Measurements from ENCODE around the gene IFRD1.
"Not testable (repeated sequence)": the region's sequence is repeated elsewhere in the genome, so short reads cannot be mapped to it uniquely, and the experiment has no call there.

Gene IFRD1

GRCh38 chr7:112510001-112510742 is 59.9 kb downstream of the IFRD1 start:
- peak overlapping the region; percentile 77 for H3K4me2 ChIP-seq (ENCODE audit: low read length)
- peak overlapping the region; percentile 47 for H3K4me3 ChIP-seq (ENCODE audit: low read length)

GRCh38 chr7:112510743-112511110 is 60.5 kb downstream of the IFRD1 start:
- no peak overlapping the region for H3K9ac ChIP-seq (ENCODE audit: low read depth, low read length)
- no peaks in the 10 kb centered on the region for H3K36me3 ChIP-seq (ENCODE audit: insufficient read depth, low read length)
- peak overlapping the region; percentile 47 for H3K4me3 ChIP-seq (ENCODE audit: low read length)
- no peaks in the 10 kb centered on the region for H3K27me3 ChIP-seq (ENCODE audit: control insufficient read depth, insufficient read depth, low read length)
- no peaks in the 10 kb centered on the region for H3K9me3 ChIP-seq (replicated peaks; ENCODE audit: low read length)
- H3K4me2 ChIP-seq (ENCODE audit: low read length), result peak overlapping the region; percentile 77
- peaks cover 20% of the 10 kb centered on the region for H3K4me1 ChIP-seq (ENCODE audit: control insufficient read depth, insufficient read depth, low read length)

More at GRCh38 chr7:112510001-112510742, 59.9 kb downstream of the IFRD1 start:
- no peaks in the 10 kb centered on the region for H3K27me3 ChIP-seq (ENCODE audit: control insufficient read depth, insufficient read depth, low read length)
- no peaks in the 10 kb centered on the region for H3K9me3 ChIP-seq (replicated peaks; ENCODE audit: low read length)
- H3K4me1 ChIP-seq (ENCODE audit: control insufficient read depth, insufficient read depth, low read length), result peaks cover 20% of the 10 kb centered on the region
- H3K9ac ChIP-seq (ENCODE audit: low read depth, low read length), result no peak overlapping the region
- no peaks in the 10 kb centered on the region for H3K36me3 ChIP-seq (ENCODE audit: insufficient read depth, low read length)

GRCh38 chr7:112511451-112512202 is 61.4 kb downstream of the IFRD1 start:
- peaks cover 20% of the 10 kb centered on the region for H3K4me1 ChIP-seq (ENCODE audit: control insufficient read depth, insufficient read depth, low read length)
- no peak overlapping the region for H3K4me2 ChIP-seq (ENCODE audit: low read length)
- H3K9ac ChIP-seq (ENCODE audit: low read depth, low read length), result no peak overlapping the region
- H3K27me3 ChIP-seq (ENCODE audit: control insufficient read depth, insufficient read depth, low read length), result no peaks in the 10 kb centered on the region
- no peaks in the 10 kb centered on the region for H3K9me3 ChIP-seq (replicated peaks; ENCODE audit: low read length)
- no peak overlapping the region for H3K4me3 ChIP-seq (ENCODE audit: low read length)
- H3K36me3 ChIP-seq (ENCODE audit: insufficient read depth, low read length), result no peaks in the 10 kb centered on the region

GRCh38 chr7:112512451-112513210 is 62.4 kb downstream of the IFRD1 start:
- peaks cover 3% of the 10 kb centered on the region for H3K27me3 ChIP-seq (ENCODE audit: control insufficient read depth, insufficient read depth, low read length)
- H3K4me1 ChIP-seq (ENCODE audit: control insufficient read depth, insufficient read depth, low read length), result peaks cover 20% of the 10 kb centered on the region
- no peak overlapping the region for H3K4me3 ChIP-seq (ENCODE audit: low read length)
- H3K4me2 ChIP-seq (ENCODE audit: low read length), result no peak overlapping the region
- no peaks in the 10 kb centered on the region for H3K9me3 ChIP-seq (replicated peaks; ENCODE audit: low read length)
- no peaks in the 10 kb centered on the region for H3K36me3 ChIP-seq (ENCODE audit: insufficient read depth, low read length)
- no peak overlapping the region for H3K9ac ChIP-seq (ENCODE audit: low read depth, low read length)

GRCh38 chr7:112515989-112516388 is 65.7 kb downstream of the IFRD1 start:
- Histone ChIP-seq H3K4me1 (ENCODE audit: control insufficient read depth, insufficient read depth, low read length) (peaks cover 4% of the 10 kb centered on the region), H3K9me3 (replicated peaks; ENCODE audit: low read length) (no peaks in the 10 kb centered on the region), H3K4me3 (ENCODE audit: low read length) (no peak overlapping the region), H3K4me2 (ENCODE audit: low read length) (no peak overlapping the region), H3K9ac (ENCODE audit: low read depth, low read length) (no peak overlapping the region), H3K27me3 (ENCODE audit: control insufficient read depth, insufficient read depth, low read length) (peaks cover 4% of the 10 kb centered on the region), H3K36me3 (ENCODE audit: insufficient read depth, low read length) (no peaks in the 10 kb centered on the region)

GRCh38 chr7:112516418-112516817 is 66.2 kb downstream of the IFRD1 start:
- H3K36me3 ChIP-seq (ENCODE audit: insufficient read depth, low read length); H3K27me3 ChIP-seq (ENCODE audit: control insufficient read depth, insufficient read depth, low read length); H3K4me1 ChIP-seq (ENCODE audit: control insufficient read depth, insufficient read depth, low read length); H3K4me3 ChIP-seq (ENCODE audit: low read length); H3K9ac ChIP-seq (ENCODE audit: low read depth, low read length); H3K4me2 ChIP-seq (ENCODE audit: low read length); H3K9me3 ChIP-seq (replicated peaks; ENCODE audit: low read length): not testable (repeated sequence)

GRCh38 chr7:112517487-112517886 is 67.2 kb downstream of the IFRD1 start:
- no peaks in the 10 kb centered on the region for H3K36me3 ChIP-seq (ENCODE audit: insufficient read depth, low read length)
- no peak overlapping the region for H3K4me3 ChIP-seq (ENCODE audit: low read length)
- H3K27me3 ChIP-seq (ENCODE audit: control insufficient read depth, insufficient read depth, low read length), result peaks cover 4% of the 10 kb centered on the region
- no peak overlapping the region for H3K9ac ChIP-seq (ENCODE audit: low read depth, low read length)
- no peak overlapping the region for H3K4me2 ChIP-seq (ENCODE audit: low read length)
- no peaks in the 10 kb centered on the region for H3K4me1 ChIP-seq (ENCODE audit: control insufficient read depth, insufficient read depth, low read length)
- H3K9me3 ChIP-seq (replicated peaks; ENCODE audit: low read length), result no peaks in the 10 kb centered on the region

- H3K4me2 ChIP-seq (ENCODE audit: low read length), result no peak overlapping the region
- no peaks in the 10 kb centered on the region for H3K9me3 ChIP-seq (replicated peaks; ENCODE audit: low read length)
- H3K9ac ChIP-seq (ENCODE audit: low read depth, low read length), result no peak overlapping the region
- peaks cover 14% of the 10 kb centered on the region for H3K27me3 ChIP-seq (ENCODE audit: control insufficient read depth, insufficient read depth, low read length)
- H3K4me1 ChIP-seq (ENCODE audit: control insufficient read depth, insufficient read depth, low read length), result no peaks in the 10 kb centered on the region
- no peak overlapping the region for H3K4me3 ChIP-seq (ENCODE audit: low read length)
- H3K36me3 ChIP-seq (ENCODE audit: insufficient read depth, low read length), result no peaks in the 10 kb centered on the region
These were observed 70.5 kb downstream of the IFRD1 start for GRCh38 chr7:112520787-112521186.

GRCh38 chr7:112521942-112522341 is 71.7 kb downstream of the IFRD1 start:
- no peaks in the 10 kb centered on the region for H3K36me3 ChIP-seq (ENCODE audit: insufficient read depth, low read length)
- H3K4me3 ChIP-seq (ENCODE audit: low read length), result no peak overlapping the region
- H3K9ac ChIP-seq (ENCODE audit: low read depth, low read length), result no peak overlapping the region
- no peaks in the 10 kb centered on the region for H3K4me1 ChIP-seq (ENCODE audit: control insufficient read depth, insufficient read depth, low read length)
- peaks cover 14% of the 10 kb centered on the region for H3K27me3 ChIP-seq (ENCODE audit: control insufficient read depth, insufficient read depth, low read length)
- no peaks in the 10 kb centered on the region for H3K9me3 ChIP-seq (replicated peaks; ENCODE audit: low read length)
- no peak overlapping the region for H3K4me2 ChIP-seq (ENCODE audit: low read length)

GRCh38 chr7:112523871-112524270 is 73.6 kb downstream of the IFRD1 start:
- H3K27me3 ChIP-seq (ENCODE audit: control insufficient read depth, insufficient read depth, low read length), result peaks cover 16% of the 10 kb centered on the region
- H3K9me3 ChIP-seq (replicated peaks; ENCODE audit: low read length), result no peaks in the 10 kb centered on the region
- no peak overlapping the region for H3K9ac ChIP-seq (ENCODE audit: low read depth, low read length)
- H3K4me3 ChIP-seq (ENCODE audit: low read length), result no peak overlapping the region
- H3K4me2 ChIP-seq (ENCODE audit: low read length), result no peak overlapping the region
- no peaks in the 10 kb centered on the region for H3K36me3 ChIP-seq (ENCODE audit: insufficient read depth, low read length)
- no peaks in the 10 kb centered on the region for H3K4me1 ChIP-seq (ENCODE audit: control insufficient read depth, insufficient read depth, low read length)

Data from skeletal muscle satellite cell (primary cell).